Embryonic facial prominence (tissue), 1 donor: Measurements from ENCODE around the gene IL4R.

Source experiments
- DNase-seq: peaks from one replicate; pipeline ENCODE4 v3.0.0-alpha.2; 2016; ENCODE audit errors: extremely low spot score

The IL4R gene

GRCh38 chr16:27356794-27357193 lies 43.0 kb downstream of the IL4R start:
- DNase-seq, result no peak

GRCh38 chr16:27359051-27359450 lies 45.3 kb downstream of the IL4R start:
- DNase-seq, result no peak

GRCh38 chr16:27359615-27360014 lies 45.8 kb downstream of the IL4R start:
- no peak for DNase-seq

- no peak for DNase-seq
Measured at GRCh38 chr16:27361987-27362386, 48.2 kb downstream of the IL4R start.

GRCh38 chr16:27362570-27363245 lies 48.9 kb downstream of the IL4R start:
- no peak for DNase-seq

GRCh38 chr16:27363246-27363632 lies 49.5 kb downstream of the IL4R start:
- DNase-seq, result no peak

GRCh38 chr16:27363797-27364196 lies 50.0 kb downstream of the IL4R start:
- no peak for DNase-seq

GRCh38 chr16:27364493-27365141 lies 50.8 kb downstream of the IL4R start:
- no peak for DNase-seq

GRCh38 chr16:27365142-27366089 lies 51.6 kb downstream of the IL4R start:
- no peak for DNase-seq

GRCh38 chr16:27366687-27367460 lies 53.1 kb downstream of the IL4R start:
- DNase-seq, result no peak

GRCh38 chr16:27367461-27368357 lies 53.9 kb downstream of the IL4R start:
- no peak for DNase-seq

- DNase-seq, result no peak
Measured at GRCh38 chr16:27368358-27368722, 54.6 kb downstream of the IL4R start.

- DNase-seq, result no peak
Measured at GRCh38 chr16:27369806-27370205, 56.0 kb downstream of the IL4R start.

- no peak for DNase-seq
Measured at GRCh38 chr16:27370318-27370717, 56.5 kb downstream of the IL4R start.

- DNase-seq, result no peak
Measured at GRCh38 chr16:27373312-27373711, 59.5 kb downstream of the IL4R start.

GRCh38 chr16:27374221-27374803 lies 60.5 kb downstream of the IL4R start:
- DNase-seq, result no peak

- DNase-seq, result no peak
Measured at GRCh38 chr16:27374804-27375425, 61.1 kb downstream of the IL4R start.

GRCh38 chr16:27377666-27378485 lies 64.1 kb downstream of the IL4R start:
- no peak for DNase-seq

- no peak for DNase-seq
Measured at GRCh38 chr16:27378871-27379481, 65.2 kb downstream of the IL4R start.
